ENCODE measurements around the gene SETD6.

GRCh38 chr16:58542291-58542690 lies 27.0 kb downstream of the SETD6 start:
- no peak for TF ChIP-seq POLR2A (IDR thresholded peaks at IDR 0.05)
- TF ChIP-seq CTCF (IDR thresholded peaks at IDR 0.05) = no peak

Data from testis (tissue), 2 donors.